Astrocyte of the hippocampus (primary cell): ENCODE results near the gene COL13A1.

Source experiments
- DNase-seq: peaks from one replicate; pipeline ENCODE4 v3.0.0; 2011; ENCODE audit warnings: low read depth, low spot score

Gene COL13A1

DNA sequence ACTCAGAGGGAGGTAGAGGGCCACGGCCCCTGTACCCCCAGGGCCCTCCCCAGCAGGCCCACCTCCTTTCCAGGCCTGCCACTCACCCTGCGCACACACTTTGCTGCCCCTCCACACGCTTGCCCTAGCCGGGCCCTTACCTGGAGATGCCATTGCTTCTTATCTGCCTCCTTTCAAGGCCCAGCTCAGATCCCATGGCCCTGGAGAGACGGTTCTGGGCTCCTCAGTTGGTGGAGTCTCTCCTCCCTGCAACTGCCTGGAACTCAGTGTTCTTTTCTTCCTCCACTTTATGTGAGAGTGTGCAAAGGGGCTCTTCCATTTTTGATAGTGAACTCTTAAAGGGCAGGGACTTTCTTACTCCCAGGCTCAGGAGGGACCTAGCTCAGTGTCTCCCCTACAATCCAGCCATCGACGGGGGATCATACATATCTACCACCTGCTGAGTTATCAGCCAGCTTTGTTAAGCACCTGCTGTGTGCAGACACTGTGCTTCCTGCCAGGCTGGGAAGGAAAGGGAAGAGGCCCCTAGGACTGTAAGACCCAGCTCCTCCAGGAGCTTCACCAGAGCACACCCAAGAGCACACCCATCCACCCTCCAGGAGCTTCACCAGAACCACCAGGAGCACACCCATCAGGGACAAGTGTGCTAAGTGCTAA is 161.6 kb downstream of the COL13A1 start:
- DNase-seq = no peak

DNA sequence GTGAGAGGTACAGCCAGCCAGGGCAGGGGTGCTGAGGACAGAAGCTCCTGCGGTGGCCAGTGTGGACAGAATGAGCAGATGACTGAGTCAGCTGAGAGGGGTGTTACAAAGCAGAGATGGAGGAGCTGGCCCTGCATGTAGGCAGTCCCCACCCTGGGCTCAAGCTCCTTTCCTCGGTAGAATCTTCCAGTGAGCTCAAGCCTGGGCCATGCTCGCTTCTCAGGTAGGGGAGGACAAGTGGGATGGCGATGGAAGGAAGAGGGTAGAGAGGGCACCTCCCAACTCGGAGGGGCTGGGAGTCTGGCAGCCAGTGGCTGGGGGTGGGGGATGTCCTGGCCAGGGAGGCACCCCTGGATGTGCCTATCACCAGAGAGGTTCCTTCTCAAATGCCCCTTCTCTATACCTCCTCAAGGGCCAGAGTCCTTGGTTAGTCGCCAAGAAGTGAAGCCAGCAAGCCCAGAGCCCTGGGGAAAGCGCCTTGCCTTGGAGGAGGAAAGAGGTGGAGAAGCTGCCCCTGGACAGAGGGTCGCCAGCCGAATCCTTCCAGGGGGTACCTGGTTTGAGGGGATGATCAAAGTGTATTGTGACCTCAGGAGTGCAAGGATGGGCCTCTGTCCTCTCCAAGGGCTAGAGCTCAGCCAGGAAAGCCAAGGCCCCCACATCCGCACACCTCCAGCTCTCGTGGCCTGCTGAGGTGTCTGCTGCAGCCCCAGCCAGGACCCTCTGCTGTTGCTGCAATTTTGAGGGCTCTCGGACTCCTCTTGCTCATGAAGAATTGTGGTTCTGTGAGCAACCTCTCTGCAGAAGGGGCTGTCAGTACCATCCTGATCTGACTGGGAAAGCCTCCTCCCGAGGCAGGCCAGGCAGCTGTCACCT is 162.4 kb downstream of the COL13A1 start:
- no peak for DNase-seq

DNA sequence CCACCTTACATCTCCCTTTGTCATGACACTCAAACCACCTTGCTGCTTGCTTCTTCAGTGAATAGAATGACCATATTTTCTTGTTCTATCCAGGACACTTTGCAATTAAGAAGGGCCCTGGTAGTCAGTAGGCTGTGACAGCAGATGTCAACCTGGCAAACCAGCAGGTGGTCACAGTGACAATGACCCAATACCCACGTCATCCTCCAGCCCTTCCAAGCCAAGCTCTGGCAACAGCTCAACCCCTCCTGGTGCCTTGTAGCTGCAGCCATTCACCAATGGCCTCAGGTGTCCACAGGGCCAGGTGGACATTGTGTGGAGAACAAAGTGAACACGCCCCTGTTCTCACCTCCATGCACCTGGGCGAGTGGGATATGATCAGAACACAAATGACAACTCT is 163.4 kb downstream of the COL13A1 start:
- DNase-seq = no peak

- peak; percentile 68 for DNase-seq
Observed at GRCh38 chr10:69965919-69966662, 164.4 kb downstream of the COL13A1 start.

GRCh38 chr10:69968830-69969229 is 167.1 kb downstream of the COL13A1 start:
- DNase-seq = no peak

DNA sequence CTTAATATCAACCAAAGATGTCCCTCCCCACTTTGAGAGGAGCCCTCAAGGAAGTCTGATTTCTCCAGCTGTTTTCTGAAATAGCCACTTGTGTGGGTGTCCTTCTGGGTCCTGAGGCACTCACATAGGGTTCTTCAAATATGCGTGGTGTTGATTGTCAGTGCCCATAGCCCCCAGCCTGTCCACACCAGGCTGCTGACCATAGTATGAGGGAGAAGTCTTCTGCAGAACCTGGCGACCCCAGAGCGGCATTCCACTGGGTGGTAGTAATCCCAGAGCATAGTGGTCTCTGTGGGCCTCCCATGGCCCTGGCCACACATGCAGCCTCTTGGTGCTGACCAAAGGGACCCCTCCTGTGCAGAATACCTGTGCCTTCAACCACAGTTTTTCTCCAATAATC is 168.3 kb downstream of the COL13A1 start:
- no peak for DNase-seq

- no peak for DNase-seq
Observed at GRCh38 chr10:69972981-69973397, 171.3 kb downstream of the COL13A1 start.

- no peak for DNase-seq
Observed at GRCh38 chr10:69973678-69974077, 172.0 kb downstream of the COL13A1 start.

DNA sequence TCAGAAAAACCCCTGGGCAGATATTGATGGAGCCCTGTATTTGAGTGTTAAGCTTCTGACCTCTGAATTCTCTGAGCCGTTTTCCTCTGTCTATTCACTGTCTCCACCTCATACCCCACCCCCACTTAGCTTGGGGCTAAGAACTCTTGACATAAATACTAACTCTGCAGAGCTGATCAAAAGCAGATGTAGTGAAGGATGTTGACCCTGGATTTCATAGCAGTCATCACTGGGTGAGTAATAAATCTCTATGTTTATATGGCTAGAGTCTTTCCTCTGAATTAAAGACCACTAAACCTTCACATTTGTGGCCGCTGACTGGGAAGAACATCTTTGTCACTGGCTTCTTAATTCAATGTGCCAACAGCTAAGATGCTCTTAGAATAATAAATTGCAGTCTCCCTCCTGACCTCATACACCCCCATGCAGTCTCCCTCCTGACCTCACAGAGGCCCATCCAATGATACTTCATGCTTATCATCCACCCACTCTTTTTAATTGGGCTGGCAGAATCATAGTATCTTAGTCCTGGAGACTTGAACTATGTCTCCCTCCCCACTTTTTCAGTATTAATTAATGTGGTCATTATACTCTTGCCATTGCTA is 172.9 kb downstream of the COL13A1 start:
- peak; percentile 19 for DNase-seq

DNA sequence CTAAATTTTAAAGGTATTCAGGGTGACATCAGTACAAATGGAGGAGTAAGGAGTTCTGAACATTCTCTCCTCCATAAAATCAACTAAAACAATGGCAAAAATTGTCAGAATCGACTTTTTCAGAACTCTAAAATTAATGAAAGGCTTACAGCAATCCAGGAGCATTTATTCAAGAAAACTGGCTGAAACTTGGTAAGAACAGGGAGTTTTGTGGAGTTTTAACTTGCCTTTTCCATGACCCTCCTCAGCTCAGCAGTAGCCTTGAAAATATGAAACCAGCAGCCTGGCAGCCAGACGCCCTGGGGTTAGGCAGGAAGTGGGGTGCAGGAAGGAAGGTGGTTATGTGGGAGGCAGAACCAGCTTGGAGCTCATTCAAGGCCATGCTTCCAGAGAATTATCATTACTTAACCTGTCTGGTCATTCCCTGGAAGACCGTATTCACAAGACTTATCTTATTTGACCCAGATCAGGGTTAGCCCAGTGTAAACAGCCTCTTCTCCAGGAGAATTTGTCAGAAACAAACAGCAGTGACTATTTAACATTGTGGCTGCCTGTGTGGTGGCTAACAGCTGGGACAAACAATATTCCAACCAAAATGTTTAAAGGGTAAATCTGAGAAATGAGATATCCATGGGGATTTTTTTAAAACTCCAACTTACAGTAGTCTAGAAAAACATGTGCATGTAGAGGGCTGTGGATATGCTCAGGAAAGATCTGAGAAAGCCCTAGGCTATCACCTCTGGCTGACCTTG is 175.3 kb downstream of the COL13A1 start:
- DNase-seq = no peak

DNA sequence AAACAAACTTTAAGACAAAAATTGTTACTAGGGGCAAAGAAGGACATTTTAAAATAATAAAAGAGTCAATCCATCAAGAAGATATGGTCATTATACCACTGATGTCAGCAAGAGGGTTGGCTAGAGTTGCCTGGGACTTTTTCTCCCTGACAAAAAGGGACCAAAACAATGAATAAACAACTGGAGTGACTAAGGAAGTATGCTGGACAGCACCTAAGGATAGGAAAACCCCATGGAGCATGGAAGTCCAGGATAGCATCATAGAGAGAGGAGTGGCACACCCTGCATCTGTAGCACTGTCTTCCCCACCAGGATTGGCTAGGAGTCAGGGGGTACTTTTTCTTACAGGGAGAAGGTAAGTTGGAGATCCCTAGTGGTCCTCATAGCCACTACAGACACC is 177.5 kb downstream of the COL13A1 start:
- no peak for DNase-seq

GRCh38 chr10:69980672-69981071 is 179.0 kb downstream of the COL13A1 start:
- DNase-seq = no peak

DNA sequence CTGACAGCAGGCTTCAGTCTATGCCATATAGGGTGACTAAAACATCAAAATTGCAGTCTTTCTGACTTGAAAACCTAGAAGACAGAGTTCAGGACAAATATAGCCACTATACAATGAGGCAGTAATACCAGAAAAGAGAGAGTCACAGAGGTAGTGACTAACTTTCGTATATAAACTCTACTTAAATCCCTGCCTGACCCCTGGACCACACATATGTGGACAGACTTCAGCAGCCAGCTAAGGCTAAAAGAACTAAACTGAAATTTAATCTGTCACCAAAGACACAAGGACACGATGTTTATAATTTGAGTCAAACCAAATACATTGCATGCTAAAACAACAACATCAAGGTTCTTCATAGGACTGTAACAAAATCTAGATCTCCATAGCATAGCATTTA is 186.4 kb downstream of the COL13A1 start:
- no peak for DNase-seq

- DNase-seq = no peak
Observed at GRCh38 chr10:69991151-69991550, 189.4 kb downstream of the COL13A1 start.

GRCh38 chr10:69994262-69994661 is 192.6 kb downstream of the COL13A1 start:
- DNase-seq = peak; percentile 23

DNA sequence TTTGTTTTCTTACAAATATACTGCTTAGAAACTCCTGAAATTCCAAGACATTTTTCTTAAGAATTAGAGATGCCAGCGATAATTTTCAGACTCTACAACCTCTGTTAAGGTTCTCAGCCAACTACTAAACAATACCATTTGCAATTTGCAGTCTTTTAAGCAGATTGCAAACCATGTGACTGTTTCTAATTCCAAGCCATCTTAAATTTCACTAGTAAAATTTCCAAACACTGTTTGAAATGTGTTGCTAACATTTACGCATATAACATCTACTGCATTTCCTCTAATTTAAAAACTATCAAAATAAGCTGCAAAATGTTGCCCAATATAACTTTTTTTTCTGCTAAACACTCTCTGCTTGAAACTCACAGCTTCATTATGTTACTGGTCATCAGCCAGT is 194.9 kb downstream of the COL13A1 start:
- no peak for DNase-seq

DNA sequence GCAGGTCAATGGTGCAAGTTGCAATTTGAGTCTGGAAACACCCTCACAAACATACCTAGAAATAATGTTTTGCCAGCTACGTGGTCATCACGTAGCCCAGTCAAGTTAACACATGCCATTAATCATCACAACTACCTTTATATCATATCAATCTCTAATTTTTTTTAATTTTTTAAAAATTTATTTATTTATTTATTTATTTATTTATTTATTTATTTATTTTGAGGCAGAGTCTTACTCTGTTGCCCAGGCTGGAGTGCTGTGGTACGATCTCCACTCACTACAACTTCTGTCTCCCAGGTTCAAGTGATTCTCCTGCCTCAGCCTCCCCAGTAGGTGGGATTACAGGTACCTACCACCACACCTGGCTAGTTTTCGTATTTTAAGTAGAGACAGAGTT is 198.6 kb downstream of the COL13A1 start:
- DNase-seq = no peak

DNA sequence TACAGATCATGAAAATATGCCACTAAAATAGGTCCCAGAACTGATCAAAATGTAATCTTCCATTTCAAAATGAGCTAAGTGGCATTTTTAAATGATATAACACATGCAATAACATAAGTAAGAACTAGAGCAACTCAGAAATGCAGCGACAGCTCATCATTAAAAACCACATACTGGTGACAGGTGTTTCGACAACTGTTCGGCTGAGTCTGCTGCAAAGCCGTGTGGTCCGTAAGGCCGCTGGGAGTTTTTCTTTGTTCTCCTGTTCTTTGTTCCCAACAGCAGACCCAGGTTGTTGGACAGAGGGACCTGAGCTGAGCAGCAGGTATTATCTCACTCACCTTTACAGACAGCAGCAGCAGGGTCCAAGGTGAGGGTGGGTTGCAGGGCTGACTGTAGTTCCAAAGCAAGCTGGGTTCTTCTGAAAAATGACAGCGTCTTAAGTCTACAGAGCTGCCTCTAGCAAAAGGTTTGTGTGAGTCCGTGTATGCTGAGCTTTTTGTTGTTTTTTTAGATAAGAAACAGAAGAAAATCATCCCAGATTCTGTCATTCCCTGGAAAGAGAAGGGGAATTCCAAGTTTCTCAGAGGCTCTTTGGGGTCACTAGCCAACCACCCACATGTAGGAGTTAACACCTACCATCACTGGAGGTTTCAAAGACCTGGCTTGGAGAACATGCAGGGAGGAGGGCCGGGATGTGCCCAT is 205.6 kb downstream of the COL13A1 start:
- DNase-seq = peak; percentile 16
